ENCODE measurements around the gene SLC38A8.

DNA sequence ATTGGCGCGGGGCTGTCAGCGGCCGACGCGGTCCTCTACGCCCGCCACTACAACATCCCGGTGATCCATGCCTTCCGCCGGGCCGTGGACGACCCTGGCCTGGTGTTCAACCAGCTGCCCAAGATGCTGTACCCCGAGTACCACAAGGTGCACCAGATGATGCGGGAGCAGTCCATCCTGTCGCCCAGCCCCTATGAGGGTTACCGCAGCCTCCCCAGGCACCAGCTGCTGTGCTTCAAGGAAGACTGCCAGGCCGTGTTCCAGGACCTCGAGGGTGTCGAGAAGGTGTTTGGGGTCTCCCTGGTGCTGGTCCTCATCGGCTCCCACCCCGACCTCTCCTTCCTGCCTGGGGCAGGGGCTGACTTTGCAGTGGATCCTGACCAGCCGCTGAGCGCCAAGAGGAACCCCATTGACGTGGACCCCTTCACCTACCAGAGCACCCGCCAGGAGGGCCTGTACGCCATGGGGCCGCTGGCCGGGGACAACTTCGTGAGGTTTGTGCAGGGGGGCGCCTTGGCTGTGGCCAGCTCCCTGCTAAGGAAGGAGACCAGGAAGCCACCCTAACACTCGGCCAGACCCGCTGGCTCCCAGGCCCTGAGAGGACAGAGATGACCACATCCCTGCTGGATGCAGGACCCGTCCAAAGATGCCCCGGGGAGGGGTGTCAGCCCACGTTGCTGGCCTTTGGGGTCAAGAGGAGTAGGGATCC lies 77.0 kb downstream of the SLC38A8 start:
- TF ChIP-seq CTCF (IDR thresholded peaks at IDR 0.05) (no peak), POLR2AphosphoS5 (IDR thresholded peaks at IDR 0.05) (no peak), POLR2A (IDR thresholded peaks at IDR 0.05) (no peak)
